Keratinocyte (primary cell): Measurements from ENCODE around the gene SNAP29. TPM values are rescaled to one million over a fixed set of nuclear protein-coding genes. Genes with fewer than 3 reads are reported as not detected.

Experiments used
- DNase-seq: peaks from one replicate; pipeline ENCODE4 v3.0.0-alpha.2; 2011; ENCODE audit warnings: low read depth, missing footprints, low spot score
- FAIRE-seq: peaks from 2 replicates; lab custom pipeline; 2011; peaks lifted over from hg19 to GRCh38; lab: Jason Lieb, UNC
- H2AFZ ChIP-seq: 2 replicates; pipeline ENCODE4 v1.6.0; 2012; ENCODE audit warnings: low read length, control low read depth, inconsistent platforms; ENCODE audit not compliant: control insufficient read depth
- H3K27ac ChIP-seq: 2 replicates; pipeline ENCODE4 v1.5.1; 2011; ENCODE audit warnings: low read length; ENCODE audit not compliant: control insufficient read depth, insufficient read depth
- H3K27me3 ChIP-seq: 3 replicates; pipeline ENCODE4 v1.6.0; 2011; ENCODE audit warnings: low read length; ENCODE audit not compliant: control insufficient read depth, insufficient read depth; ENCODE audit errors: extremely low read depth
- H3K36me3 ChIP-seq, 2 experiments: 2 replicates in 1 of 2; 3 replicates in 1 of 2; pipeline ENCODE4 v1.5.1; 2011; ENCODE audit warnings: low read length in 2 of 2, mild to moderate bottlenecking in 1 of 2; ENCODE audit not compliant: control insufficient read depth in 2 of 2, insufficient read depth in 2 of 2; ENCODE audit errors: extremely low read depth in 1 of 2
- H3K4me1 ChIP-seq: 3 replicates; pipeline ENCODE4 v1.5.1; 2011; ENCODE audit warnings: low read length; ENCODE audit not compliant: control insufficient read depth, insufficient read depth; ENCODE audit errors: extremely low read depth
- H3K4me2 ChIP-seq: 3 replicates; pipeline ENCODE4 v1.6.0; 2011; ENCODE audit warnings: low read depth, low read length; ENCODE audit not compliant: control insufficient read depth, insufficient read depth; ENCODE audit errors: extremely low read depth
- H3K4me3 ChIP-seq, 3 experiments: fragments of 200-600 bp in 1 of 3; sonication (generic) in 1 of 3; 2 replicates in 2 of 3; 3 replicates in 1 of 3; pipeline ENCODE4 v1.5.1; 2011 to 2016; ENCODE audit warnings: low read length in 3 of 3, mild to moderate bottlenecking in 3 of 3, control low read depth in 2 of 3, inconsistent platforms in 1 of 3, low read depth in 1 of 3, mixed read lengths in 1 of 3, mixed run types in 1 of 3, moderate library complexity in 1 of 3; ENCODE audit not compliant: control insufficient read depth in 2 of 3, insufficient read depth in 2 of 3; ENCODE audit errors: extremely low read depth in 1 of 3
- H3K79me2 ChIP-seq: 2 replicates; pipeline ENCODE4 v1.6.0; 2012; ENCODE audit warnings: low read length; ENCODE audit not compliant: control insufficient read depth, insufficient read depth
- H3K9ac ChIP-seq: 3 replicates; pipeline ENCODE4 v1.6.0; 2011; ENCODE audit warnings: low read length; ENCODE audit not compliant: control insufficient read depth, insufficient read depth; ENCODE audit errors: extremely low read depth
- H3K9me1 ChIP-seq: 3 replicates; pipeline ENCODE4 v1.6.0; 2011; ENCODE audit warnings: low read length; ENCODE audit not compliant: control insufficient read depth, insufficient read depth; ENCODE audit errors: extremely low read depth
- H3K9me3 ChIP-seq: 2 replicates; pipeline ENCODE4 v1.5.1; 2012; ENCODE audit warnings: low read depth, low read length; ENCODE audit not compliant: control insufficient read depth
- H4K20me1 ChIP-seq: 3 replicates; pipeline ENCODE4 v1.6.0; 2011; ENCODE audit warnings: low read length; ENCODE audit not compliant: control insufficient read depth, insufficient read depth; ENCODE audit errors: extremely low read depth
- CTCF ChIP-seq, 3 experiments: IDR thresholded peaks in 1 of 3; conservative IDR thresholded peaks in 1 of 3; optimal IDR thresholded peaks in 1 of 3; 2 replicates in 2 of 3; 3 replicates in 1 of 3; pipeline versions ENCODE3 to v1.5.1; 2011; ENCODE audit warnings: low read length in 3 of 3, mild to moderate bottlenecking in 3 of 3, moderate library complexity in 2 of 3, control low read depth in 1 of 3, inconsistent platforms in 1 of 3; ENCODE audit not compliant: insufficient read depth in 2 of 3; ENCODE audit errors: extremely low read depth in 1 of 3
- EZH2 ChIP-seq: IDR thresholded peaks from one replicate; pipeline ENCODE4 v1.6.1; 2012; ENCODE audit warnings: inconsistent platforms, mild to moderate bottlenecking, low read length, moderate library complexity
- dilution Hi-C: fragments of 300-500 bp; cut with MboI; formaldehyde crosslinking; loops from one replicate; pipeline ENCODE4 v1.7.0; 2020; ENCODE audit warnings: low sequenced_read_pairs; ENCODE audit not compliant: extremely low pct_ligation_motif_present
- polyA plus RNA-seq, 5 experiments: library from polyadenylated mRNA; depleted of rRNA in 3 of 5; stranded (reverse) in 3 of 5; stranded (forward) in 1 of 5; unstranded in 1 of 5; fragments of >200 nt; gene quantifications; 1 replicate in 1 of 5; 2 replicates in 3 of 5; 3 replicates in 1 of 5; pipeline versions ENCODE4 v1.2.1 to v1.2.3, GENCODE V29; 2011 to 2012; ENCODE audit warnings: missing spikeins in 2 of 5, low read depth in 1 of 5, low replicate concordance in 1 of 5

Gene SNAP29
- polyA plus RNA-seq, 1 donor (not counting 4 experiments of a cell fraction or from before 2014, with no cell fraction given) = 36.5 TPM

GRCh38 chr22:20916916-20917810 lies 58.4 kb downstream of the SNAP29 start, which contains the start of gene CRKL:
TSS of gene CRKL (plus strand) at chr22:20917407. CDS start at chr22:20917935, 528 bp downstream.
- no peaks in the 10 kb centered on the region for H3K9me1 ChIP-seq
- no peak for FAIRE-seq
- no peaks in the 10 kb centered on the region for H3K9me3 ChIP-seq
- no peaks in the 10 kb centered on the region for H3K27me3 ChIP-seq
- H3K79me2 ChIP-seq = peaks cover 49% of the 10 kb centered on the region
- H3K36me3 ChIP-seq = peaks cover 0 to 5% of the 10 kb centered on the region in 2 experiments
- peak; percentile 78 for DNase-seq
- peak; percentile 76 to 98 (median 88) for TF ChIP-seq CTCF (optimal IDR thresholded peaks at IDR 0.05 in 1 of 3, IDR thresholded peaks at IDR 0.05 in 1 of 3, conservative IDR thresholded peaks at IDR 0.05 in 1 of 3; ENCODE audit: extremely low read depth in 1 of 3, insufficient read depth in 2 of 3, low read length in 3 of 3)
- TF ChIP-seq EZH2 = no peak
- peak within 1 kb of the TSS; percentile 94 for H3K9ac ChIP-seq
- H2AFZ ChIP-seq = peak within 1 kb of the TSS; percentile 91
- H3K4me3 ChIP-seq = peak within 1 kb of the TSS; percentile 96 to 99 (median 98)
- dilution Hi-C loops = no loop called here
- peak within 1 kb of the TSS; percentile 75 for H3K4me2 ChIP-seq
- H3K4me1 ChIP-seq = peaks cover 27% of the 10 kb centered on the region
- peak within 1 kb of the TSS; percentile 71 for H3K27ac ChIP-seq
- H4K20me1 ChIP-seq = peaks cover 19% of the 10 kb centered on the region

GRCh38 chr22:20918663-20919218 lies 59.9 kb downstream of the SNAP29 start:
- Histone ChIP-seq H4K20me1 (peaks cover 23% of the 10 kb centered on the region), H3K27ac (peak overlapping the region; percentile 71), H3K36me3 (peaks cover 0 to 5% of the 10 kb centered on the region in 2 experiments), H3K9me1 (no peaks in the 10 kb centered on the region), H3K27me3 (no peaks in the 10 kb centered on the region), H3K9ac (peak overlapping the region; percentile 94), H2AFZ (no peak overlapping the region), H3K4me2 (peak overlapping the region; percentile 95), H3K9me3 (no peaks in the 10 kb centered on the region), H3K79me2 (peaks cover 65% of the 10 kb centered on the region), H3K4me1 (peaks cover 23% of the 10 kb centered on the region), H3K4me3 (peak overlapping the region; percentile 98 to 99 (median 98))
- FAIRE-seq (no peak), DNase-seq (no peak)
- no peak for TF ChIP-seq CTCF (optimal IDR thresholded peaks at IDR 0.05 in 1 of 3, IDR thresholded peaks at IDR 0.05 in 1 of 3, conservative IDR thresholded peaks at IDR 0.05 in 1 of 3; ENCODE audit: extremely low read depth in 1 of 3, insufficient read depth in 2 of 3, low read length in 3 of 3)
- no peak for TF ChIP-seq EZH2
- dilution Hi-C loops = no loop called here
